Endothelial cell (in vitro differentiated cells): ENCODE data around the gene IKZF1. TPM values are rescaled to one million over a fixed set of nuclear protein-coding genes. Genes with fewer than 3 reads are reported as not detected.

ENCODE experiments used
- DNase-seq: peaks from one replicate; pipeline ENCODE4 v3.0.0; 2021; ENCODE audit warnings: low spot score
- H3K27ac Mint-ChIP-seq: one replicate; pipeline ENCODE4 v1.8.0; 2021; ENCODE audit warnings: mixed read lengths, inconsistent platforms; ENCODE audit not compliant: unreplicated experiment
- H3K27me3 Mint-ChIP-seq: one replicate; pipeline ENCODE4 v1.8.0; 2021; ENCODE audit warnings: mild to moderate bottlenecking, moderate library complexity, mixed read lengths, inconsistent platforms; ENCODE audit not compliant: unreplicated experiment
- H3K36me3 Mint-ChIP-seq: one replicate; pipeline ENCODE4 v1.8.0; 2021; ENCODE audit warnings: mild to moderate bottlenecking, low read depth, mixed read lengths, inconsistent platforms; ENCODE audit not compliant: unreplicated experiment
- H3K4me1 Mint-ChIP-seq: one replicate; pipeline ENCODE4 v1.8.0; 2021; ENCODE audit warnings: mild to moderate bottlenecking, mixed read lengths, inconsistent platforms; ENCODE audit not compliant: unreplicated experiment
- H3K4me3 Mint-ChIP-seq: one replicate; pipeline ENCODE4 v1.8.0; 2021; ENCODE audit warnings: mild to moderate bottlenecking, mixed read lengths, inconsistent platforms; ENCODE audit not compliant: unreplicated experiment
- H3K9me3 Mint-ChIP-seq: one replicate; pipeline ENCODE4 v1.8.0; 2021; ENCODE audit warnings: mixed read lengths, inconsistent platforms; ENCODE audit not compliant: unreplicated experiment
- total RNA-seq: library from RNA; stranded (reverse); fragmentation: NEBNext Ultra II Directional; extraction: Animal tissue kit (Norgen Biotek cat#: 25700); gene quantifications from one replicate; pipeline ENCODE4 v1.2.1, GENCODE V29; 2021; ENCODE audit not compliant: unreplicated experiment
- TF ChIP-seq, protein P1 (sequence below): fragments of 200-600 bp; sonication (generic); IDR thresholded peaks from one replicate; pipeline ENCODE4 v1.5.0; 2021; ENCODE audit warnings: antibody characterized with exemption; ENCODE audit not compliant: unreplicated experiment

The IKZF1 gene
- total RNA-seq, 1 donor from 2014 or later, result 3.1 TPM

DNA sequence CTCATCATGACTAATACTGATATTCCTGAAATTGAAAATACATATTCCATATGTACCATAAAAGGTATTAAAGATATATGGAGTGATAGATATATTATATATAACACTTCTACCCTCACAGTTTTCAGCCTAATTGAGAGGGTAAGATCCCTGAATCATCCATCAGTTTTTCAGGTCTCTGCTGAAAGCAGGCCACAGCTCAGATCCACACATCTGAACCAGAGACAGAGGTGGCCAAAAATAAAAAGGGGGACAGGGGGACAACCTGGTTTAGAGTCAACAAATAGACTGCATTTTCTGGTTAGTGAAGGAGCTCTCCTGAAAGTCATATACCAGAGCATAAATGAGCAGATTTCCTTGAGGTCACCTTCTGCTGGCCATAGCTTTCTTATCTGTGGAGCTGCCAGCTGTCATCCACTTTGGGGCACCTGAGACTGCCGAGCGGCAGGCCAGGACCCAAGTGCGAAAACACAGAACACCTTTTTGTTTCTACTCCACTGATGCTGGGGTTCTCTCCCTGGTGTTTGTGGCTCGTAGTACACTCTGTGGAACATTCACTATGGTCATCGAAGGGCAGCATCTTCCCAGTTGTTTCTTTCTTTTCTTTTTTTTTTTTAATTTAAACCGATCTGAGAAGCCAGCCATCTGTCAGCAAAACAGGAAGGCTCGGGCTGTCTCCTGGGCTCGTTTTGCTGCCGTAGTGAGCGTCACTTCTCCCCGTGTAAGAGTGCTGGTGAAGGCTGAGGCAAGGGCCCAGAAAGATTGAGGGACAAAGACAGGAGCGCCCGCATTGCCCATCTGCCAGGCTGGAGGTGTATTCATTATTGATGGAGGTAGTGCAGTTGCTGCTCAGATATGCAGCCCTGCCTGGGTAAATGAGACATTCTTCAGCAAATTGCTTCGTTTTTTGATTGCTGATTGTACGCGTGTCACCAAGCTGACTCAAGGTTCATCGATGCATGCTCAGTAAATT lies 13.5 kb downstream of the IKZF1 start:
- H3K9me3 Mint-ChIP-seq, result no peaks in the 10 kb centered on the region
- H3K4me1 Mint-ChIP-seq, result peaks cover 11% of the 10 kb centered on the region
- H3K4me3 Mint-ChIP-seq, result no peak overlapping the region
- no peak overlapping the region for H3K27ac Mint-ChIP-seq
- H3K27me3 Mint-ChIP-seq, result peaks cover 1% of the 10 kb centered on the region
- H3K36me3 Mint-ChIP-seq, result no peaks in the 10 kb centered on the region
- DNase-seq, result no peak
- TF ChIP-seq, protein P1, sequence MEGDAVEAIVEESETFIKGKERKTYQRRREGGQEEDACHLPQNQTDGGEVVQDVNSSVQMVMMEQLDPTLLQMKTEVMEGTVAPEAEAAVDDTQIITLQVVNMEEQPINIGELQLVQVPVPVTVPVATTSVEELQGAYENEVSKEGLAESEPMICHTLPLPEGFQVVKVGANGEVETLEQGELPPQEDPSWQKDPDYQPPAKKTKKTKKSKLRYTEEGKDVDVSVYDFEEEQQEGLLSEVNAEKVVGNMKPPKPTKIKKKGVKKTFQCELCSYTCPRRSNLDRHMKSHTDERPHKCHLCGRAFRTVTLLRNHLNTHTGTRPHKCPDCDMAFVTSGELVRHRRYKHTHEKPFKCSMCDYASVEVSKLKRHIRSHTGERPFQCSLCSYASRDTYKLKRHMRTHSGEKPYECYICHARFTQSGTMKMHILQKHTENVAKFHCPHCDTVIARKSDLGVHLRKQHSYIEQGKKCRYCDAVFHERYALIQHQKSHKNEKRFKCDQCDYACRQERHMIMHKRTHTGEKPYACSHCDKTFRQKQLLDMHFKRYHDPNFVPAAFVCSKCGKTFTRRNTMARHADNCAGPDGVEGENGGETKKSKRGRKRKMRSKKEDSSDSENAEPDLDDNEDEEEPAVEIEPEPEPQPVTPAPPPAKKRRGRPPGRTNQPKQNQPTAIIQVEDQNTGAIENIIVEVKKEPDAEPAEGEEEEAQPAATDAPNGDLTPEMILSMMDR, result no peak

DNA sequence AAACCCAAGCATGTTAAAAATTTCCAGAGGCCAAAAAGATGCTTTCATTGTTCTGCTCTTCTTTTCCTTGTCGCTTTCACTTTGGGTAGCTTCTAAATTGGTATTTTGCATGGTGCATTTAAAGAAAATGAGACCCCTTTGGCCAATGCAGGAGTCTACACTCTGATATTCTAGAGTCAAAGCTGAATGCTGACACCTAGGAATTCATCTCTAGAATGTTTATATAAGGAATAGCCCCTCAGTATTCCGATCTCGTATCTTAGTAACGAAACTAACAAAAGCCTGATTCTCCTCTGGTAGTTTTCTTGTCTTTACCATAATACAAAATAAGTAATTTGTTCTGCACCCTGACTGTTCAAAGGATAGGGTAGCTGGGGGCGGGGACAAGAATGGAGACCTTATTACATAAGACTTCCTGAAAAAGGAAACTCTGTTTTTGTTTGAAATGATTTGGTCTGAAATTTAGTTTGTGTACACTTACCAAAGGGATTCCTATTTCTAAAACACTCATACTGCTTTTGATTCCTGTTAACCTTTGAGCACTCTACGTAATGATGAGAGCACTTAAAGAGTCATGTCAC lies 17.1 kb downstream of the IKZF1 start:
- no peak overlapping the region for H3K27ac Mint-ChIP-seq
- TF ChIP-seq, protein P1, result no peak
- no peaks in the 10 kb centered on the region for H3K27me3 Mint-ChIP-seq
- no peak for DNase-seq
- no peaks in the 10 kb centered on the region for H3K36me3 Mint-ChIP-seq
- H3K4me3 Mint-ChIP-seq, result no peak overlapping the region
- no peaks in the 10 kb centered on the region for H3K9me3 Mint-ChIP-seq
- H3K4me1 Mint-ChIP-seq, result peaks cover 3% of the 10 kb centered on the region

DNA sequence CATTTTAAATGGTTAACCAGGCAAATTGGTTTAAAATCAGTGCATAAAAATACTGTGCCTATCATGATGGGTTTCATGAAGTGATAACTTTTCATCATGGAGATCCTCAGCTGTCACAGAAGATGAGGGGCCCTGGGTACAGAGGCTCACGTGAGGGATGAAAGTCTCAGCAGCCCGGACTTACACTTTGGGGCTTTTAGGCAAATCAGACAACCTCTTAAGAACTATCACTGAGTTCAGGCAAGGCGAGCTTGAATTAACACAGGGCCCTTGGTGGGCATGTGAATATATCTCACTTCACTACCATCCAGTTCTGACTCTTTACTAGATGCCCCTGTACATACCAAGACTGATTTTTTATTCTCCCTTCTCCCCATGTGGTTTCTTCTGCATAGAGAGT lies 19.6 kb downstream of the IKZF1 start:
- TF ChIP-seq, protein P1, result no peak
- Mint-ChIP-seq H3K9me3 (no peaks in the 10 kb centered on the region), H3K4me1 (no peaks in the 10 kb centered on the region), H3K27me3 (no peaks in the 10 kb centered on the region), H3K36me3 (no peaks in the 10 kb centered on the region), H3K4me3 (no peak overlapping the region), H3K27ac (no peak overlapping the region)
- no peak for DNase-seq

DNA sequence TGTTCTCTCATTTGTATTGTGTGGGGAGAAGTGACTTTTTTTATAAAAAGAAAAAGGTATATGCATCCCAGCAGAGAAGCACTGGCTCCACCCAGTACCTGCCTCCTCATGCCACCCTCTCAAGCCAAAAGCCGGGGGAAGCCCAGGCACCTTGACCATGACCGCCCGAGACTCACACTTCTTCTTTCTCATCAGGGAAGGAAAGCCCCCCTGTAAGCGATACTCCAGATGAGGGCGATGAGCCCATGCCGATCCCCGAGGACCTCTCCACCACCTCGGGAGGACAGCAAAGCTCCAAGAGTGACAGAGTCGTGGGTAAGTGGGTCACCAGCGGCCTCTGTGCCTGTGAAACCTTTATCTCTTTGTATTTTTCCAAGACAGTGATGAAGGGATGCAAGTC lies 22.9 kb downstream of the IKZF1 start:
- H3K4me1 Mint-ChIP-seq, result peaks cover 12% of the 10 kb centered on the region
- no peaks in the 10 kb centered on the region for H3K27me3 Mint-ChIP-seq
- no peaks in the 10 kb centered on the region for H3K9me3 Mint-ChIP-seq
- no peak overlapping the region for H3K27ac Mint-ChIP-seq
- DNase-seq, result no peak
- H3K4me3 Mint-ChIP-seq, result no peak overlapping the region
- H3K36me3 Mint-ChIP-seq, result no peaks in the 10 kb centered on the region
- TF ChIP-seq, protein P1, result no peak

DNA sequence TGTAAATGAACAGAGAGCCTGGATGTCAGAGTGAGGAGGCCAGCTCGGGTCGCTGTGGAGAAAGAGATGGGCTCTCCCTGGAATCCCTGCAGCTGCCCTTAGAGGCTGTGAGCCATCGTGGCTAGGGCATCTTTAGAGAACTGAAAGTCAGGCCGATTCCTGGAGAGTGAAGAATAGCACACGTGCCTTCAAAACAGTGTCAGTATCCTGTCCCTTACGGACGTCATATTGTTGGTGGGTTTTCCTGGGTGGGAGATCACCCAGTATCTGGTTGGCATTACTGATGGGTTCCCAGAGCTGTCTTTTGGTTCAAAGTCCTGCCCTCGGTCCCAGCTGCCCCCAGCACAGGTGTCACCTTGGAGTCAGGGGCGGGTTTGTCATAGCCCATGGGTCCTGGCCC lies 25.3 kb downstream of the IKZF1 start:
- Mint-ChIP-seq H3K27ac (no peak overlapping the region), H3K36me3 (no peaks in the 10 kb centered on the region), H3K27me3 (no peaks in the 10 kb centered on the region), H3K4me1 (peaks cover 13% of the 10 kb centered on the region), H3K9me3 (no peaks in the 10 kb centered on the region), H3K4me3 (no peak overlapping the region)
- TF ChIP-seq, protein P1, result no peak
- no peak for DNase-seq
